ENCODE results near the gene ITGA7. TPM values are rescaled to one million over a fixed set of nuclear protein-coding genes. Genes with fewer than 3 reads are reported as not detected.
A peak's percentile ranks its signal among the peaks of the same experiment; 100 is the strongest.

The ITGA7 gene
- polyA plus RNA-seq, 1 of the 3 experiments (the other 2 are of a cell fraction): 19.7 TPM

- TF ChIP-seq ELF1 (IDR thresholded peaks at IDR 0.05) (no peak), USF1 (IDR thresholded peaks at IDR 0.05; ENCODE audit: borderline replicate concordance, low read depth) (no peak), MAX (IDR thresholded peaks at IDR 0.05; ENCODE audit: low read depth) (no peak), TAF1 (IDR thresholded peaks at IDR 0.05; ENCODE audit: borderline replicate concordance, low read depth, low read length) (no peak), USF2 (IDR thresholded peaks at IDR 0.05; ENCODE audit: borderline replicate concordance, low read depth, low read length) (no peak), FOXM1 (IDR thresholded peaks at IDR 0.05; ENCODE audit: low read depth) (0 out of 2 replicates have a peak, but pooled peaks have one; percentile 10), RAD21 (IDR thresholded peaks at IDR 0.05; ENCODE audit: low read length) (no peak), JUND (IDR thresholded peaks at IDR 0.05) (no peak), FOXJ3 (CRISPR knock-in tag; IDR thresholded peaks at IDR 0.05) (no peak)
- Histone ChIP-seq H3K9me2 (no peaks in the 10 kb centered on the region), H3K4me3 (ENCODE audit: low read depth in 2 of 2, low read length in 1 of 2) (peak overlapping the region; percentile 67 to 92), H3K36me3 (replicated peaks in 1 of 2; ENCODE audit: control insufficient read depth in 1 of 2, insufficient read depth in 2 of 2, low read length in 1 of 2) (peaks cover 0 to 3% of the 10 kb centered on the region in 2 experiments), H4K20me1 (ENCODE audit: insufficient read depth) (peaks cover 3% of the 10 kb centered on the region; the same call in 1 of the 2 replicates), H3K4me1 (ENCODE audit: control insufficient read depth in 1 of 2, insufficient read depth in 2 of 2, low read depth in 1 of 2, low read length in 1 of 2) (peaks cover 29 to 35% of the 10 kb centered on the region in 2 experiments), H3K9ac (peak overlapping the region; percentile 86), H3K79me2 (ENCODE audit: insufficient read depth) (peaks cover 13% of the 10 kb centered on the region; the same call in 1 of the 2 replicates), H3K4me2 (peak overlapping the region; percentile 89), H3K27me3 (ENCODE audit: insufficient read depth) (no peaks in the 10 kb centered on the region), H2AFZ (ENCODE audit: low read depth) (peak overlapping the region; percentile 93; the same call in 1 of the 2 replicates), H3K27ac (ENCODE audit: low read depth in 2 of 2, low read length in 1 of 2) (peak overlapping the region; percentile 87 to 92; a peak in 3 of 4 replicates), H3F3A (replicated peaks; ENCODE audit: insufficient read depth) (peaks cover 27% of the 10 kb centered on the region), H3K9me3 (no peaks in the 10 kb centered on the region)
- CTCF ChIA-PET: interaction anchor here (1.0 to 11.2 kb wide), 6 partner anchors 8 to 210 kb away, joined by 3 to 202 read pairs (median 19); partner anchors contain the start of gene CD63
- WGBS (ENCODE audit: low lambda C conversion rate): 3% methylated on average over 13 of the region's 13 CpGs
- DNase-seq: no peak
- POLR2A ChIA-PET: interaction anchor here (1.0 to 1.6 kb wide), 3 partner anchors 9 to 13 kb away, joined by 6 to 8 read pairs (median 6); partner anchors contain the start of genes CD63 and ITGA7
Observed at GRCh38 chr12:55716582-55716957, 8.9 kb upstream of the ITGA7 start.

GRCh38 chr12:55715833-55716581 lies 8.3 kb upstream of the ITGA7 start, which contains the start of gene BLOC1S1:
Gene BLOC1S1, plus strand, starts transcription at chr12:55716046. Its CDS starts 6 bp downstream, at chr12:55716052.
- H3K79me2 ChIP-seq (ENCODE audit: insufficient read depth): peaks cover 13% of the 10 kb centered on the region; the same call in 1 of the 2 replicates
- H3K9me2 ChIP-seq: no peaks in the 10 kb centered on the region
- CTCF ChIA-PET: interaction anchor here (0.8 to 11.2 kb wide), 7 partner anchors 9 to 527 kb away, joined by 3 to 202 read pairs (median 6); no protein-coding TSS in a partner anchor
- H3K9me3 ChIP-seq: no peaks in the 10 kb centered on the region
- DNase-seq: peak; percentile 96
- peak within 1 kb of the TSS; percentile 93 for H2AFZ ChIP-seq (ENCODE audit: low read depth)
- H3K4me1 ChIP-seq (ENCODE audit: control insufficient read depth in 1 of 2, insufficient read depth in 2 of 2, low read depth in 1 of 2, low read length in 1 of 2): peaks cover 29% of the 10 kb centered on the region in 2 experiments
- POLR2A ChIA-PET: interaction anchor here (1.5 to 1.6 kb wide), 3 partner anchors 9 to 16 kb away, joined by 3 to 8 read pairs (median 6); partner anchors contain the start of genes CD63 and ITGA7
- peak within 1 kb of the TSS; percentile 86 for H3K9ac ChIP-seq
- peaks cover 22% of the 10 kb centered on the region for H3F3A ChIP-seq (replicated peaks; ENCODE audit: insufficient read depth)
- H3K27ac ChIP-seq (ENCODE audit: low read depth in 2 of 2, low read length in 1 of 2): peak within 1 kb of the TSS; percentile 87 to 92
- H3K36me3 ChIP-seq (replicated peaks in 1 of 2; ENCODE audit: control insufficient read depth in 1 of 2, insufficient read depth in 2 of 2, low read length in 1 of 2): peaks cover 0 to 3% of the 10 kb centered on the region in 2 experiments
- WGBS (ENCODE audit: low lambda C conversion rate): 2% methylated on average over 23 of the region's 42 CpGs
- H3K4me2 ChIP-seq: peak within 1 kb of the TSS; percentile 89
- H3K27me3 ChIP-seq (ENCODE audit: insufficient read depth): no peaks in the 10 kb centered on the region
- peak within 1 kb of the TSS; percentile 67 to 92 for H3K4me3 ChIP-seq (ENCODE audit: low read depth in 2 of 2, low read length in 1 of 2)
- H4K20me1 ChIP-seq (ENCODE audit: insufficient read depth): no peaks in the 10 kb centered on the region
- TF ChIP-seq SMC3 (IDR thresholded peaks at IDR 0.05; ENCODE audit: low read depth, low read length) (no peak), POLR2AphosphoS5 (IDR thresholded peaks at IDR 0.05; ENCODE audit: low read depth, low read length) (peak; percentile 27), MEF2A (IDR thresholded peaks at IDR 0.05; ENCODE audit: borderline replicate concordance, low read depth) (no peak), ELF1 (IDR thresholded peaks at IDR 0.05) (peak; percentile 84), GABPA (IDR thresholded peaks at IDR 0.05; ENCODE audit: low read depth) (peak; percentile 64), USF1 (IDR thresholded peaks at IDR 0.05; ENCODE audit: borderline replicate concordance, low read depth) (peak; percentile 100), REST (IDR thresholded peaks at IDR 0.05; ENCODE audit: low read depth, low read length) (peak; percentile 54), TAF1 (IDR thresholded peaks at IDR 0.05; ENCODE audit: borderline replicate concordance, low read depth, low read length) (peak; percentile 60; the same call in 1 of the 2 replicates), USF2 (IDR thresholded peaks at IDR 0.05; ENCODE audit: borderline replicate concordance, low read depth, low read length) (peak; percentile 98), MXI1 (IDR thresholded peaks at IDR 0.05; ENCODE audit: low read depth, low read length) (peak; percentile 72), FOXJ3 (CRISPR knock-in tag; IDR thresholded peaks at IDR 0.05) (no peak; the same call in 1 of the 2 replicates), RCOR1 (IDR thresholded peaks at IDR 0.05; ENCODE audit: low read length) (peak; percentile 79), TCF12 (IDR thresholded peaks at IDR 0.05) (0 out of 2 replicates have a peak, but pooled peaks have one; percentile 26)

All from SK-N-SH (cell line).